NCI-H2196 (cell line): ENCODE measurements around the gene ITIH4.

Experiments
- DNase-seq: peaks from one replicate; lab custom pipeline; 2025; ENCODE audit not compliant: unreplicated experiment; lab: John Stamatoyannopoulos, UW

Gene ITIH4

DNA sequence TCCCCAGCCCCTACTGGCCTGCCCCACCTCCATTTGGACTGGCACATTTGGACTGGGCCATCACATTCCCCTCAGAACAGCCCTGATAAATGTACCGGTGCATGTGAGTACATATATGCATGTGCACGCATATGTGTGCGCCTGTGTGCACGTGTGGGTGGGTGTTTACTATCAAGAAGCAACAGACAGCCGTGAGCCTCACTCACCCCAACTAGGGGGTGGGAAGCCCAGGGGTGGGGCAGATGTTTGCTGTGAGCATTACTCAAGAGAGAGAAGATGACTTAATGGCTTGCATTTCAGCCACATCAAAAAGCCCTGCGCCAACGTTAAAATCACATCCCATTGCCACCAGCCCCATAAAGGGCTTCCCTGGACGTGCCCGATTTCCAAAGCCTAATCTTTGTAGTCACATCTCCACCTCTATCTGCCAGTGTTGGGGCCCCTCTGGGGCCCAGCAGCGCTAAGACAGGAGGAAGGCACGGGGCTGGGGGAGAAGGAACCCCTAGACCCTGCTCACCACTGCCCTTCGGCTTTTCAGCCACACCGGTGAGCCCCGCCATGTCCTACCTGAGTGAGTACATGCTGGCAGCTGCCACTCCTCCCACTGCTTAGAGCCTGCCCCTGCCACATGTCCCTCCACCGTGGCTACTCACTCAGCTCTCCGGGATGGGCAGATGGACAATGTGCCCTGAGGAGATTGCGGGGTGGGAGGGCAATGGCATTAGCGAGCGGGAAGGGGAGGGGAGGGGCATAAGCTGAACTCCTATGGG lies 25.0 kb downstream of the ITIH4 start:
- no peak for DNase-seq

- DNase-seq = no peak
These were observed 28.6 kb downstream of the ITIH4 start for GRCh38 chr3:52801839-52802238.

- no peak for DNase-seq
These were observed 30.4 kb downstream of the ITIH4 start for GRCh38 chr3:52800079-52800478.

GRCh38 chr3:52798978-52799476 lies 31.4 kb downstream of the ITIH4 start:
- DNase-seq = no peak

- DNase-seq = no peak
These were observed 32.0 kb downstream of the ITIH4 start for GRCh38 chr3:52798376-52798977.

DNA sequence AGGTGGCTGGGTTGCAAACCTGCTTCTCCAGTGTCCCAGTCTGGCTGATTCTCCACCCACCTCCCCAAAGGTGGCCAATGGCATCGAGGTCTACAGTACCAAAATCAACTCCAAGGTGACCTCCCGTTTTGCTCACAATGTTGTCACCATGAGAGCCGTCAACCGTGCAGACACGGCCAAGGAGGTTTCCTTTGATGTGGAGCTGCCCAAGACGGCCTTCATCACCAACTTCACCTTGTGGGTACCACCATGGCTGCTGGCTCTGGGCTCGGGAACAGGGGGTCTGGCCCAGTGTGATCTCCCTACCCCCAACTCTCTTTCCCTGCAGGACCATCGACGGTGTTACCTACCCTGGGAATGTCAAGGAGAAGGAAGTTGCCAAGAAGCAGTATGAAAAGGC lies 34.1 kb downstream of the ITIH4 start:
- DNase-seq = no peak

- DNase-seq = no peak
These were observed 35.1 kb downstream of the ITIH4 start for GRCh38 chr3:52795298-52795900.

GRCh38 chr3:52794612-52795099 lies 35.8 kb downstream of the ITIH4 start, which contains the start of gene ITIH3:
ITIH3 (plus strand) TSS chr3:52794796; CDS start chr3:52794804, 8 bp downstream.
- DNase-seq = no peak

- no peak for DNase-seq
These were observed 36.5 kb downstream of the ITIH4 start for GRCh38 chr3:52793702-52794611.

DNA sequence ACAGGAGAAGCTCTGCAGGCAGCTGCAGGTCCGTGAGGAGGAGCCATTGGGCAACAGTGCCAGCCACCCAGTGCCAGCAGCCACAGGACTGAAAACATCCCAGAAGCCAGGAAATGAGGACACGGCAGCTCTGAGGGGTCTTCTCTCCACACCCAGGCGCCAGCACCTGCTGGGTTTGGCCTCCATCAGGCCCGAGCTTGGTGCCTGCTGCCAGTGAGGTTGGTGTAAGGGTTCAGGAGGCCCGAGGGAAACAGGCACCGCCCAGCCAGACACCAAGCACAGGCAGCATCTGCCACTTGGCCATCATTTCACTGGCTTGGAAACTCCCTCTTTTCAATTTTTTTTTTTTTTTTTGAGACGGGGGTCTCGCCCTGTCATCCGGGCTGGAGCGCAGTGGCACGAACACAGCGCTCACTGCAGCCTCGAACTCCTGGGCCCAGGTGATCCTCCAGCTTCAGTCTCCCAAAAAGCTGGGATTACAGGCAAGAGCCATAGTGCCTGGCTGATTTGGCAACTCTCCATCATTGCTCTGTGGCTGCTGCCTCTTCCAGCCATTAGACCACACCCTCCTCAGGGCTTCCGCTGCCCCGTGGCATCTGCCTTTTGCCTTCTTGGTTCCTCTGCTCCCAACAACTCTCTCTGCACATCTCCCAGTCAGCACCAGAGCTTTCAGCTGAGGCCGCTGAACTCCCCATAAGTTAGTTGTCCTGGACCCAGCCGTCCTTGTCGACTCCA lies 37.3 kb downstream of the ITIH4 start:
- no peak for DNase-seq

- no peak for DNase-seq
These were observed 38.1 kb downstream of the ITIH4 start for GRCh38 chr3:52792413-52792812.

- no peak for DNase-seq
These were observed 38.5 kb downstream of the ITIH4 start for GRCh38 chr3:52791928-52792327.

DNA sequence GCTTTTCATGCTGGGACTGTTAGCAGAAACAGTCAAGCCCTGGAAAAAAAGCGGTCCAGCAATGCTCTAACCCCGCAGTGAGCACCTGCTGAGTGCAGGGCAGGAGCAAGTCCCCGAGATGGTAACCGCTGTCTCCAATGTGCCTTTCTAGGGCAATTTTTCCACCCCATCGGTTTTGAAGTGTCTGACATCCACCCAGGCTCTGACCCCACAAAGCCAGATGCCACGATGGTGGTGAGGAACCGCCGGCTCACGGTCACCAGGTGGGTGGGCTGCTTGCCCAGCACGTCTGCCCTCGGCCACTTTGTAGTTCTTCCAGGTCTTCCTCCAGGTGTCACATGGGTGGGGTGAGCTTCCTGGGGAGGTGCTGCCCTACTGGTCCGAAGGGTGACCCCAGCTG lies 39.1 kb downstream of the ITIH4 start:
- no peak for DNase-seq

DNA sequence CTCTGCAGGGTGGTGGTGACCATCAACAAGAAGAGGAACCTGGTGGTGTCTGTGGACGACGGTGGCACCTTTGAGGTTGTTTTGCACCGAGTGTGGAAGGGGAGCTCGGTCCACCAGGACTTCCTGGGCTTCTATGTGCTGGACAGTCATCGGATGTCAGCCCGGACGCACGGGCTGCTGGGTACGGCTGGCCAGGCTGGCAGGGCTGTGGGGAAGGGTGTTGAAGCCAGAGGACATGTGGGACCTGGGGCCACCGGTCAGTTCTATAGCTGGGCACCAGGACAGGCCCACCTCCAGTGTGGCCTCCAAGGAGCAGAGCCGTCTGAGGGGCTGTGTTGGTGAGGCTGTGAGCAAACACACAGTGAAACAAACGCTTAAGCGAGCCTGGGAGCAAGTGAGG lies 39.7 kb downstream of the ITIH4 start:
- DNase-seq = no peak

- DNase-seq = no peak
These were observed 40.1 kb downstream of the ITIH4 start for GRCh38 chr3:52790337-52790736.

DNA sequence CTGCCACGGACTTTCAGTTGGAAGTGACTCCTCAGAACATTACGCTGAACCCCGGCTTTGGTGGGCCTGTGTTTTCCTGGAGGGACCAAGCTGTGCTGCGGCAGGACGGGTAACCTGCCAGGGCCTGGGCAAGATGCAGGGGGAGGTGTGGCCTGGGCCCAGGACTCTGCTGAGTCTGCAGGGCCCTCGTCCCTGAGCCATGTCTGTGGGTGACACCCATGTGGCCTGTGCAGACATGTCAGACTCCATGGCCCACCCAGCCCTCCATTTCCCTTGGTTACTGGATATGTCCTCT lies 40.8 kb downstream of the ITIH4 start:
- no peak for DNase-seq

GRCh38 chr3:52788890-52789745 lies 41.4 kb downstream of the ITIH4 start:
- DNase-seq = no peak

- DNase-seq = no peak
These were observed 42.5 kb downstream of the ITIH4 start for GRCh38 chr3:52787672-52788625.
